GM20431 (cell line): ENCODE results near the gene GGT5.

Experiments
- in situ Hi-C: fragments of 300-500 bp; cut with MseI, MboI; formaldehyde crosslinking; loops from one replicate; pipeline ENCODE4 v1.15.0; 2020; ENCODE audit warnings: low sequenced_read_pairs; ENCODE audit not compliant: unreplicated experiment

GGT5 gene

DNA sequence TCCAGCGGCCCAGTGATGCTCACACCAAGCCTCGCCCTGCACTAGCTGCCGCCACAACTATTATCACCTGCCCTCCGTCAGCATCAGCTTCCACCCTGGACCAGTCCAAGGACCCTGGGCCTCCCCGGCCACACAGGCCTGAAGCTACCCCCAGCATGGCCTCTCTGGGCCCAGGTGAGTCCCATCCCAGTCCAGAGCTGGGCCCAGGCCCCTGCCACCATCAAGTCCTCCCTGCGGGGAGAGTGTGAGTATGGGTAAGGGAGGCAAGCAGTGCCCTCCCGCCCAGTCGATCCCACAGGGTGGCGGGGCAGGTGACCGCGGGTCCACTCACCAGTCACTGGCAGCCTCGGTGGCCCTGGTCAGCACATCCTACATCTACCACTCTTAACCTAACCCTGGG is 73.1 kb downstream of the GGT5 start:
- in situ Hi-C loops = no loop called here

DNA sequence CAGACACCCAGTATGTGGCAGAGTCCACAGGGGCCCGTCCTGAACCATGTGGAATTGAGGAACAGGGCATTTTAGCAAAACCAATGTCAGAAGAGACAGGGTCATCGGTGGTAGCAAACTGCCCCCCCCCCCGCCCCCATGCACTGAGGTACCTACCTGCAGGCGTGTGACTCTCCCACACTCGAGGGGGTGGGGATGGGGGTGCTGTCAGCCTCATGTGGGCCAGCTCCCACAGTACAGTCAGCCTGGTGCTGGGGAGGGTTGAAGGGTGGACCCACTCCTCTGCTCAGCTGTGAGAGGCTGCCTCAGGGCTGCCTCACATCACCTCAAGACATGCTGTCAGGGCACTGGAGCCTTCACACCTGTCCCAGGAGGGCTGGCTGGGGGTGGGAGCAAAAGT is 74.2 kb downstream of the GGT5 start:
- in situ Hi-C loops = no loop called here

- in situ Hi-C loops = no loop called here
Observed at GRCh38 chr22:24170188-24170587, 74.7 kb downstream of the GGT5 start.
